GM12865 (cell line): ENCODE results near the gene NIT1.

Experiments used
- DNase-seq: peaks from one replicate; pipeline ENCODE4 v3.0.0; 2010; ENCODE audit warnings: low read depth
- H3K4me3 ChIP-seq: 2 replicates; pipeline ENCODE4 v1.5.1; 2011; ENCODE audit warnings: mild to moderate bottlenecking, low read depth, low read length, control low read depth
- TF ChIP-seq, protein P1 (sequence below): IDR thresholded peaks from 2 replicates; pipeline ENCODE4 v1.5.1; 2011; ENCODE audit warnings: low read length, control low read depth, low read depth, inconsistent platforms; ENCODE audit not compliant: insufficient read depth; ENCODE audit errors: missing control alignments

Gene NIT1

GRCh38 chr1:161122967-161123366 lies 5.1 kb downstream of the NIT1 start:
- no peak overlapping the region for H3K4me3 ChIP-seq
- TF ChIP-seq, protein P1, sequence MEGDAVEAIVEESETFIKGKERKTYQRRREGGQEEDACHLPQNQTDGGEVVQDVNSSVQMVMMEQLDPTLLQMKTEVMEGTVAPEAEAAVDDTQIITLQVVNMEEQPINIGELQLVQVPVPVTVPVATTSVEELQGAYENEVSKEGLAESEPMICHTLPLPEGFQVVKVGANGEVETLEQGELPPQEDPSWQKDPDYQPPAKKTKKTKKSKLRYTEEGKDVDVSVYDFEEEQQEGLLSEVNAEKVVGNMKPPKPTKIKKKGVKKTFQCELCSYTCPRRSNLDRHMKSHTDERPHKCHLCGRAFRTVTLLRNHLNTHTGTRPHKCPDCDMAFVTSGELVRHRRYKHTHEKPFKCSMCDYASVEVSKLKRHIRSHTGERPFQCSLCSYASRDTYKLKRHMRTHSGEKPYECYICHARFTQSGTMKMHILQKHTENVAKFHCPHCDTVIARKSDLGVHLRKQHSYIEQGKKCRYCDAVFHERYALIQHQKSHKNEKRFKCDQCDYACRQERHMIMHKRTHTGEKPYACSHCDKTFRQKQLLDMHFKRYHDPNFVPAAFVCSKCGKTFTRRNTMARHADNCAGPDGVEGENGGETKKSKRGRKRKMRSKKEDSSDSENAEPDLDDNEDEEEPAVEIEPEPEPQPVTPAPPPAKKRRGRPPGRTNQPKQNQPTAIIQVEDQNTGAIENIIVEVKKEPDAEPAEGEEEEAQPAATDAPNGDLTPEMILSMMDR = no peak

GRCh38 chr1:161127649-161128048 lies 9.7 kb downstream of the NIT1 start:
- DNase-seq = no peak
- TF ChIP-seq, protein P1 = no peak
- H3K4me3 ChIP-seq = no peak overlapping the region

More at GRCh38 chr1:161122967-161123366, 5.1 kb downstream of the NIT1 start:
- DNase-seq = no peak

- no peak overlapping the region for H3K4me3 ChIP-seq
- TF ChIP-seq, protein P1 = no peak
- DNase-seq = no peak
These were observed 10.9 kb downstream of the NIT1 start for GRCh38 chr1:161128591-161129420.

GRCh38 chr1:161130266-161130665 lies 12.4 kb downstream of the NIT1 start:
- TF ChIP-seq, protein P1 = no peak
- DNase-seq = no peak
- H3K4me3 ChIP-seq = no peak overlapping the region

DNA sequence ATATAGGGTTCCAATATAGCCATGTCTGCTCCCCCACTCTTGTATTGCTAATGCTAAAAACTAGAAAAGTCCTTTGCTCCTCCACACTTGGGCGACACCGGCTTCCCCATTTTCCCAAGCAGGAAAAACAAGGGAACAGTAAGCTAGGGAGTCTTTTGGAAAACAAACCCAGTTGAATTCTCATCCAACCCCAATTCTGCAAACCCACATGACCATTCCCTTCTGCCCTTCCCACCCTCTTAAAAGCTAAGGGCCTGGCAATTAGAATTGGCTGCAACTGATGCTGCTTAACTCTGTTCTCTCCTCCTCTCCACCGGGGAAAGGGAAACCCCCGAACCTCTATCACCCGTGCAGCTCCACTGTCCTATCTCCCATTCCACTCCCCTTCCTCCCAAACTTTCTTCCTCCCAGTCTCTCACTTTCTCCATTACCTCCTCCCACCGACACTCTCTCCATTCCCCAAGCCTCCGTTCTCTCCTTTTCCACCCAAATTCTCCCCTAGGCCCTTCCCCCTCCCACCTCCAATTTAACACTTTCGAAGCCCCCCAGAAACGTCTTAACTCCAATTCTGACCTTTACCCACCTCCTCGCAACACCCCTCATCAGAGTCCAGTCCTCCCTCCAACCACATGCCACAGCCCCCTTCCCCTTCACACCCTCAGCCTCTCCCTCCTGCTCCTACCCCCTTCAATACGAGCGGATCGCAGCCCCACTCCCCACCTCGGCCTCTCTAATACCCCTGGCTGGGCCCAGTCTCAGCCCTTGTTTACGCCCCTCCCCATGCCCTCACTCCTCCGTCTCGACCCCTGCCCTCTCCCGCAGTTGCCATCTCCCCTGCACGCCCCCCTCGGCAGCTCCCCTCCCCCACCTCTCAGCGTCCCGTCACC lies 13.9 kb downstream of the NIT1 start:
- TF ChIP-seq, protein P1 = no peak
- DNase-seq = peak; percentile 20
- H3K4me3 ChIP-seq = peak overlapping the region; percentile 100

- TF ChIP-seq, protein P1 = no peak
- DNase-seq = peak; percentile 97
- peak within 1 kb of the TSS; percentile 100 for H3K4me3 ChIP-seq
These were observed 14.7 kb downstream of the NIT1 start, which contains the start of gene DEDD for GRCh38 chr1:161132410-161133219. TSS of gene DEDD (minus strand) at chr1:161132667. CDS start at chr1:161124462, 8,205 bp downstream.
